ENCODE results near the gene RPL36A. TPM values are rescaled to one million over a fixed set of nuclear protein-coding genes. Genes with fewer than 3 reads are reported as not detected.

RPL36A gene
- total and polyA plus RNA-seq, 2 of the 13 experiments (the other 11 are each of a cell fraction or from before 2014, with no cell fraction given): 1,152 to 1,716 TPM

- TF ChIP-seq ZEB1 (IDR thresholded peaks at IDR 0.05; ENCODE audit: insufficient replicate concordance, low read depth) (no peak), RBFOX2 (IDR thresholded peaks at IDR 0.05; ENCODE audit: low read depth, low read length) (peak; percentile 89), SPEN (CRISPR knock-in tag; IDR thresholded peaks at IDR 0.05; ENCODE audit: low read depth) (no peak; the same call in 1 of the 2 replicates), SCMH1 (CRISPR knock-in tag; IDR thresholded peaks at IDR 0.05; ENCODE audit: borderline replicate concordance) (no peak), TEAD2 (CRISPR knock-in tag; IDR thresholded peaks at IDR 0.05) (no peak), ZNF326 (CRISPR knock-in tag; IDR thresholded peaks at IDR 0.05; ENCODE audit: borderline replicate concordance) (no peak), SAP130 (CRISPR knock-in tag; IDR thresholded peaks at IDR 0.05; ENCODE audit: low read depth) (peak; percentile 88), ZNF766 (CRISPR knock-in tag; IDR thresholded peaks at IDR 0.05; ENCODE audit: borderline replicate concordance) (no peak), ZNF101 (CRISPR knock-in tag; IDR thresholded peaks at IDR 0.05; ENCODE audit: borderline replicate concordance, low read depth) (no peak), TFAP4 (IDR thresholded peaks at IDR 0.05; ENCODE audit: borderline replicate concordance, low read depth) (no peak), POLR2AphosphoS5 (IDR thresholded peaks at IDR 0.05; ENCODE audit: low read depth, low read length) (peak; percentile 77), SETDB1 (CRISPR knock-in tag; IDR thresholded peaks at IDR 0.05; ENCODE audit: borderline replicate concordance) (no peak), IRF1 (CRISPR knock-in tag; IDR thresholded peaks at IDR 0.05; ENCODE audit: low read depth) (no peak), REXO4 (CRISPR knock-in tag; IDR thresholded peaks at IDR 0.05; ENCODE audit: borderline replicate concordance) (no peak), NFYB (CRISPR knock-in tag; IDR thresholded peaks at IDR 0.05) (no peak), FOXK1 (CRISPR knock-in tag; IDR thresholded peaks at IDR 0.05; ENCODE audit: borderline replicate concordance, low read depth) (no peak), TRAFD1 (CRISPR knock-in tag; IDR thresholded peaks at IDR 0.05; ENCODE audit: borderline replicate concordance) (no peak)
- TF ChIP-seq, protein P1, sequence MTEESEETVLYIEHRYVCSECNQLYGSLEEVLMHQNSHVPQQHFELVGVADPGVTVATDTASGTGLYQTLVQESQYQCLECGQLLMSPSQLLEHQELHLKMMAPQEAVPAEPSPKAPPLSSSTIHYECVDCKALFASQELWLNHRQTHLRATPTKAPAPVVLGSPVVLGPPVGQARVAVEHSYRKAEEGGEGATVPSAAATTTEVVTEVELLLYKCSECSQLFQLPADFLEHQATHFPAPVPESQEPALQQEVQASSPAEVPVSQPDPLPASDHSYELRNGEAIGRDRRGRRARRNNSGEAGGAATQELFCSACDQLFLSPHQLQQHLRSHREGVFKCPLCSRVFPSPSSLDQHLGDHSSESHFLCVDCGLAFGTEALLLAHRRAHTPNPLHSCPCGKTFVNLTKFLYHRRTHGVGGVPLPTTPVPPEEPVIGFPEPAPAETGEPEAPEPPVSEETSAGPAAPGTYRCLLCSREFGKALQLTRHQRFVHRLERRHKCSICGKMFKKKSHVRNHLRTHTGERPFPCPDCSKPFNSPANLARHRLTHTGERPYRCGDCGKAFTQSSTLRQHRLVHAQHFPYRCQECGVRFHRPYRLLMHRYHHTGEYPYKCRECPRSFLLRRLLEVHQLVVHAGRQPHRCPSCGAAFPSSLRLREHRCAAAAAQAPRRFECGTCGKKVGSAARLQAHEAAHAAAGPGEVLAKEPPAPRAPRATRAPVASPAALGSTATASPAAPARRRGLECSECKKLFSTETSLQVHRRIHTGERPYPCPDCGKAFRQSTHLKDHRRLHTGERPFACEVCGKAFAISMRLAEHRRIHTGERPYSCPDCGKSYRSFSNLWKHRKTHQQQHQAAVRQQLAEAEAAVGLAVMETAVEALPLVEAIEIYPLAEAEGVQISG (CRISPR knock-in tag; IDR thresholded peaks at IDR 0.05): peak; percentile 77
- TF ChIP-seq, protein P2, sequence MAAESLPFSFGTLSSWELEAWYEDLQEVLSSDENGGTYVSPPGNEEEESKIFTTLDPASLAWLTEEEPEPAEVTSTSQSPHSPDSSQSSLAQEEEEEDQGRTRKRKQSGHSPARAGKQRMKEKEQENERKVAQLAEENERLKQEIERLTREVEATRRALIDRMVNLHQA (CRISPR knock-in tag; IDR thresholded peaks at IDR 0.05): no peak
- TF ChIP-seq, protein P3, sequence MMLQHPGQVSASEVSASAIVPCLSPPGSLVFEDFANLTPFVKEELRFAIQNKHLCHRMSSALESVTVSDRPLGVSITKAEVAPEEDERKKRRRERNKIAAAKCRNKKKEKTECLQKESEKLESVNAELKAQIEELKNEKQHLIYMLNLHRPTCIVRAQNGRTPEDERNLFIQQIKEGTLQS (CRISPR knock-in tag; IDR thresholded peaks at IDR 0.05): no peak
- TF ChIP-seq, protein P4, sequence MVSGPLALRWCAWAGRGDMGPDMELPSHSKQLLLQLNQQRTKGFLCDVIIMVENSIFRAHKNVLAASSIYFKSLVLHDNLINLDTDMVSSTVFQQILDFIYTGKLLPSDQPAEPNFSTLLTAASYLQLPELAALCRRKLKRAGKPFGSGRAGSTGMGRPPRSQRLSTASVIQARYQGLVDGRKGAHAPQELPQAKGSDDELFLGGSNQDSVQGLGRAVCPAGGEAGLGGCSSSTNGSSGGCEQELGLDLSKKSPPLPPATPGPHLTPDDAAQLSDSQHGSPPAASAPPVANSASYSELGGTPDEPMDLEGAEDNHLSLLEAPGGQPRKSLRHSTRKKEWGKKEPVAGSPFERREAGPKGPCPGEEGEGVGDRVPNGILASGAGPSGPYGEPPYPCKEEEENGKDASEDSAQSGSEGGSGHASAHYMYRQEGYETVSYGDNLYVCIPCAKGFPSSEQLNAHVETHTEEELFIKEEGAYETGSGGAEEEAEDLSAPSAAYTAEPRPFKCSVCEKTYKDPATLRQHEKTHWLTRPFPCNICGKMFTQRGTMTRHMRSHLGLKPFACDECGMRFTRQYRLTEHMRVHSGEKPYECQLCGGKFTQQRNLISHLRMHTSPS (CRISPR knock-in tag; IDR thresholded peaks at IDR 0.05; ENCODE audit: low read depth): no peak
Measured at GRCh38 chrX:101348452-101349192, 42.2 kb upstream of the RPL36A start, which contains the start of gene TIMM8A (continued).
